Panc1 (cell line): ENCODE results near the gene NAGA.

Experiments used
- CTCF ChIP-seq: fragments of 450-650 bp; IDR thresholded peaks from 2 replicates; pipeline ENCODE4 v1.5.1; 2017; ENCODE audit warnings: mild to moderate bottlenecking
- POLR2AphosphoS5 ChIP-seq: IDR thresholded peaks from 2 replicates; pipeline ENCODE4 v1.6.1; 2012; ENCODE audit warnings: mild to moderate bottlenecking, low read depth, low read length, moderate library complexity
- REST ChIP-seq, 2 experiments: IDR thresholded peaks; 2 replicates each; pipeline ENCODE4 v1.6.1; 2011 to 2012; ENCODE audit warnings: low read depth in 2 of 2, control low read depth in 1 of 2, low read length in 1 of 2, mild to moderate bottlenecking in 1 of 2, moderate library complexity in 1 of 2; ENCODE audit not compliant: insufficient read depth in 1 of 2
- SIN3A ChIP-seq: IDR thresholded peaks from 2 replicates; pipeline ENCODE4 v1.6.1; 2012; ENCODE audit warnings: low read depth, mild to moderate bottlenecking, low read length, moderate library complexity, borderline replicate concordance; ENCODE audit not compliant: insufficient read depth

DNA sequence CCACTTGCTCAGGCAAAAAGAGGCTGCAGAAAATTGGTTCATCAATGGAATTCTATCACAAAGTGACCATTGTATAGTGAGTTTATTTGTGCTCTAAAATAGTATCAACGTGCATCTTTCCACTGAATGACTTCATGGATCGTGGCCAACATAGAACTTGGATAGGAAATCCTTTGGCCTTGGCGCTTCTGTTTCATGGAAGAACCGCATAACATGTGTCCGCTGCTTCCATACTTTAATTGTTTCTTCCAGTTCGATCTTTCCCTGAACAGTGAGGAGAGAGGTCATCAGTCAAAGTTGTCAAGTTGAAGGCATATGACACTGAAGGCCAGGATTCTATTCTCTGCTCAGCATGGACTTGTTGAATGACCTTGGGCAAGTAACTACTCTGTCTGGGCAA is 15.4 kb upstream of the NAGA start:
- TF ChIP-seq CTCF (no peak), REST (IDR thresholded peaks at IDR 0.05; ENCODE audit: insufficient read depth in 1 of 2, low read depth in 2 of 2, low read length in 1 of 2) (no peak), POLR2AphosphoS5 (no peak), SIN3A (no peak)
